GM13976 (cell line): ENCODE measurements around the gene PLA2G5.
"Not testable (repeated sequence)": the region's sequence is repeated elsewhere in the genome, so short reads cannot be mapped to it uniquely, and the experiment has no call there.

Experiments used
- DNase-seq: peaks from one replicate; pipeline ENCODE4 v3.0.0; 2012; ENCODE audit warnings: low spot score
- CTCF ChIP-seq: IDR thresholded peaks from 2 replicates; pipeline ENCODE4 v1.5.1; 2012; ENCODE audit warnings: borderline replicate concordance, mild to moderate bottlenecking; ENCODE audit not compliant: insufficient read depth; ENCODE audit errors: extremely low read depth, missing control alignments, control extremely low read depth
- in situ Hi-C: fragments of 300-500 bp; cut with MboI; formaldehyde crosslinking; loops from one replicate; pipeline ENCODE4 v1.12.0; 2022; ENCODE audit warnings: low sequenced_read_pairs, mixed read lengths, inconsistent platforms; ENCODE audit not compliant: unreplicated experiment

PLA2G5 gene

GRCh38 chr1:20032425-20032824 lies 37.6 kb upstream of the PLA2G5 start:
- no peak for DNase-seq
- no peak for TF ChIP-seq CTCF
- in situ Hi-C loops: no loop called here

- TF ChIP-seq CTCF: no peak
- in situ Hi-C loops: no loop called here
- DNase-seq: no peak
Measured at GRCh38 chr1:20033420-20033819, 36.6 kb upstream of the PLA2G5 start.

GRCh38 chr1:20035114-20035513 lies 34.9 kb upstream of the PLA2G5 start:
- in situ Hi-C loops: no loop called here
- no peak for TF ChIP-seq CTCF
- no peak for DNase-seq

GRCh38 chr1:20037877-20038276 lies 32.1 kb upstream of the PLA2G5 start:
- no peak for DNase-seq
- in situ Hi-C loops: no loop called here
- no peak for TF ChIP-seq CTCF

GRCh38 chr1:20047096-20047495 lies 22.9 kb upstream of the PLA2G5 start:
- in situ Hi-C loops: no loop called here
- no peak for DNase-seq
- no peak for TF ChIP-seq CTCF

GRCh38 chr1:20048563-20048962 lies 21.4 kb upstream of the PLA2G5 start:
- no peak for TF ChIP-seq CTCF
- in situ Hi-C loops: no loop called here
- no peak for DNase-seq

GRCh38 chr1:20049056-20049798 lies 20.8 kb upstream of the PLA2G5 start:
- DNase-seq, in situ Hi-C loops: not testable (repeated sequence)
